GM23248 (cell line): Measurements from ENCODE around the gene HARS2. TPM values are rescaled to one million over a fixed set of nuclear protein-coding genes. Genes with fewer than 3 reads are reported as not detected.
"Not testable (repeated sequence)": the region's sequence is repeated elsewhere in the genome, so short reads cannot be mapped to it uniquely, and the experiment has no call there.

Experiments
- DNase-seq: peaks from one replicate; pipeline ENCODE4 v3.0.0-alpha.2; 2015
- H2AFZ ChIP-seq: fragments of 200-600 bp; sonication (generic); 2 replicates; pipeline ENCODE4 v1.6.1; 2016; ENCODE audit warnings: antibody characterized with exemption
- H3F3A ChIP-seq: fragments of 200-600 bp; sonication (generic); 2 replicates; pipeline ENCODE4 v1.6.1; 2016; ENCODE audit warnings: mild to moderate bottlenecking, antibody characterized with exemption, mixed run types; ENCODE audit not compliant: insufficient read depth
- H3K27ac ChIP-seq: fragments of 200-600 bp; sonication (generic); 2 replicates; pipeline ENCODE4 v1.5.1; 2016; ENCODE audit warnings: mild to moderate bottlenecking
- H3K27me3 ChIP-seq: fragments of 200-600 bp; sonication (generic); replicated peaks from 2 replicates; pipeline ENCODE4 v1.6.1; 2016; ENCODE audit warnings: mild to moderate bottlenecking; ENCODE audit not compliant: insufficient read depth
- H3K36me3 ChIP-seq: fragments of 200-600 bp; sonication (generic); 2 replicates; pipeline ENCODE4 v1.6.1; 2016; ENCODE audit warnings: low read depth, mild to moderate bottlenecking
- H3K4me1 ChIP-seq: fragments of 200-600 bp; sonication (generic); 2 replicates; pipeline ENCODE4 v1.6.1; 2016; ENCODE audit warnings: mild to moderate bottlenecking; ENCODE audit not compliant: insufficient read depth
- H3K4me2 ChIP-seq: fragments of 200-600 bp; sonication (generic); one replicate; pipeline ENCODE4 v1.6.1; 2016; ENCODE audit warnings: mild to moderate bottlenecking; ENCODE audit not compliant: unreplicated experiment
- H3K4me3 ChIP-seq: fragments of 200-600 bp; sonication (generic); 2 replicates; pipeline ENCODE4 v1.5.1; 2016; ENCODE audit warnings: mild to moderate bottlenecking
- H3K79me2 ChIP-seq: fragments of 200-600 bp; sonication (generic); 2 replicates; pipeline ENCODE4 v1.6.1; 2016; ENCODE audit warnings: mild to moderate bottlenecking; ENCODE audit not compliant: insufficient read depth
- H3K9ac ChIP-seq: fragments of 200-600 bp; sonication (generic); 2 replicates; pipeline ENCODE4 v1.6.1; 2016; ENCODE audit warnings: mild to moderate bottlenecking
- H3K9me2 ChIP-seq: fragments of 200-600 bp; sonication (generic); 2 replicates; pipeline ENCODE4 v1.6.1; 2016; ENCODE audit warnings: mixed run types, mild to moderate bottlenecking, moderate library complexity; ENCODE audit not compliant: insufficient read depth
- H3K9me3 ChIP-seq: fragments of 200-600 bp; sonication (generic); one replicate; pipeline ENCODE4 v1.6.1; 2017; ENCODE audit warnings: low read depth
- H4K20me1 ChIP-seq: fragments of 200-600 bp; sonication (generic); 2 replicates; pipeline ENCODE4 v1.6.0; 2016; ENCODE audit not compliant: insufficient read depth
- EZH2 ChIP-seq: fragments of 200-600 bp; sonication (generic); IDR thresholded peaks from 2 replicates; pipeline ENCODE4 v1.6.1; 2018; ENCODE audit warnings: antibody characterized with exemption, mild to moderate bottlenecking; ENCODE audit not compliant: insufficient read depth, poor library complexity, severe bottlenecking
- EZH2phosphoT487 ChIP-seq: fragments of 200-600 bp; sonication (generic); IDR thresholded peaks from 2 replicates; pipeline ENCODE4 v1.6.1; 2018; ENCODE audit warnings: antibody characterized with exemption, moderate library complexity, mild to moderate bottlenecking, low read depth; ENCODE audit not compliant: insufficient read depth
- WGBS, 2 experiments: methylation state at CpG; one replicate each; pipeline ENCODE4 v1.1.6; 2015 to 2017; ENCODE audit warnings: low lambda C conversion rate in 2 of 2, low coverage in 1 of 2; ENCODE audit errors: missing lambda C conversion rate in 2 of 2; 5-methylcytosine and 5-hydroxymethylcytosine counted together
- in situ Hi-C: fragments of 300-500 bp; cut with MboI; formaldehyde crosslinking; loops from 2 replicates; pipeline ENCODE4 v1.15.0; 2020
- polyA plus RNA-seq: library from polyadenylated mRNA; unstranded; fragments of >200 nt; fragmentation: Nextera tagmentation; extraction: Ambion mirVana; gene quantifications from 2 replicates; pipeline ENCODE4 v1.2.1, GENCODE V29; 2016
- total RNA-seq: library from RNA; depleted of rRNA; stranded (reverse); fragments of >200 nt; shearing (Covaris generic); gene quantifications from 2 replicates; pipeline ENCODE4 v1.2.3, GENCODE V29; 2014

HARS2 gene
- total and polyA plus RNA-seq, 2 experiments from 2014 or later: 23.3 to 29.7 TPM

GRCh38 chr5:140710899-140711552 is 19.8 kb downstream of the HARS2 start:
- Histone ChIP-seq H3K79me2 (no peaks in the 10 kb centered on the region), H3K9ac (peak overlapping the region; percentile 78), H3K27ac (peak overlapping the region; percentile 85), H3K4me1 (no peaks in the 10 kb centered on the region), H3K4me3 (peak overlapping the region; percentile 88), H3K4me2 (peak overlapping the region; percentile 95), H3K9me2 (no peaks in the 10 kb centered on the region), H3K27me3 (no peaks in the 10 kb centered on the region), H3F3A (peaks cover 24% of the 10 kb centered on the region), H2AFZ (peak overlapping the region; percentile 95), H4K20me1 (no peaks in the 10 kb centered on the region), H3K9me3 (no peaks in the 10 kb centered on the region), H3K36me3 (peaks cover 10% of the 10 kb centered on the region; the same call in 1 of the 2 replicates)
- in situ Hi-C loops: no loop called here
- WGBS, 2 experiments: 3 to 4% methylated on average over 26 to 27 of the region's 27 CpGs
- DNase-seq: peak; percentile 98
- TF ChIP-seq EZH2 (no peak), EZH2phosphoT487 (no peak)

GRCh38 chr5:140711794-140712193 is 20.5 kb downstream of the HARS2 start:
- TF ChIP-seq EZH2 (no peak), EZH2phosphoT487 (no peak)
- Histone ChIP-seq H3K36me3 (0 out of 2 replicates have a peak, but pooled peaks cover 5% of the 10 kb centered on the region), H3K4me1 (no peaks in the 10 kb centered on the region), H3K4me2 (no peak overlapping the region), H3K4me3 (no peak overlapping the region; the same call in 1 of the 2 replicates), H3K9me2 (no peaks in the 10 kb centered on the region), H3K9me3 (no peaks in the 10 kb centered on the region), H3K27me3 (no peaks in the 10 kb centered on the region), H3K9ac (no peak overlapping the region), H3K79me2 (no peaks in the 10 kb centered on the region), H4K20me1 (no peaks in the 10 kb centered on the region), H3F3A (peaks cover 24% of the 10 kb centered on the region), H3K27ac (no peak overlapping the region), H2AFZ (no peak overlapping the region)
- 100% methylated on average over 1 of the region's 1 CpG for WGBS, 2 experiments
- no peak for DNase-seq
- in situ Hi-C loops: no loop called here

- Histone ChIP-seq H3K9me3 (no peaks in the 10 kb centered on the region), H3K4me2 (no peak overlapping the region), H3K27me3 (no peaks in the 10 kb centered on the region), H3K79me2 (no peaks in the 10 kb centered on the region), H2AFZ (no peak overlapping the region), H3K36me3 (no peaks in the 10 kb centered on the region), H3K9me2 (no peaks in the 10 kb centered on the region), H3F3A (peaks cover 24% of the 10 kb centered on the region), H3K4me1 (peaks cover 3% of the 10 kb centered on the region; the same call in 1 of the 2 replicates), H3K4me3 (no peak overlapping the region), H3K27ac (no peak overlapping the region), H3K9ac (no peak overlapping the region), H4K20me1 (no peaks in the 10 kb centered on the region)
- no peak for TF ChIP-seq EZH2
- TF ChIP-seq EZH2phosphoT487: no peak
- 80 to 85% methylated on average over 1 of the region's 1 CpG for WGBS, 2 experiments
- no peak for DNase-seq
- in situ Hi-C loops: no loop called here
Measured at GRCh38 chr5:140713562-140714094, 22.4 kb downstream of the HARS2 start.

- H3K9ac ChIP-seq, in situ Hi-C loops, H3K4me1 ChIP-seq, H3K27ac ChIP-seq, H3K9me2 ChIP-seq, H3K79me2 ChIP-seq, DNase-seq, H2AFZ ChIP-seq, H3K36me3 ChIP-seq, H3K27me3 ChIP-seq, H3K4me2 ChIP-seq, H4K20me1 ChIP-seq, H3K9me3 ChIP-seq, H3K4me3 ChIP-seq: not testable (repeated sequence)
- WGBS, 2 experiments: 94 to 96% methylated on average over 2 of the region's 2 CpGs
- H3F3A ChIP-seq: peaks cover 20% of the 10 kb centered on the region
Measured at GRCh38 chr5:140716238-140716637, 25.0 kb downstream of the HARS2 start.
